22Rv1 (cell line): Measurements from ENCODE around the gene AURKAIP1.
A peak's percentile ranks its signal among the peaks of the same experiment; 100 is the strongest.

Experiments used
- H3K27ac ChIP-seq: fragments of 450-650 bp; 2 replicates; pipeline ENCODE4 v1.5.1; 2017
- ZFX ChIP-seq: fragments of 450-650 bp; IDR thresholded peaks from 2 replicates; pipeline ENCODE4 v1.6.1; 2017; ENCODE audit warnings: antibody characterized with exemption, borderline replicate concordance
- TF ChIP-seq, protein P1 (sequence below): fragments of 450-650 bp; IDR thresholded peaks from 2 replicates; pipeline ENCODE4 v1.5.1; 2017; ENCODE audit warnings: mild to moderate bottlenecking

The AURKAIP1 gene

DNA sequence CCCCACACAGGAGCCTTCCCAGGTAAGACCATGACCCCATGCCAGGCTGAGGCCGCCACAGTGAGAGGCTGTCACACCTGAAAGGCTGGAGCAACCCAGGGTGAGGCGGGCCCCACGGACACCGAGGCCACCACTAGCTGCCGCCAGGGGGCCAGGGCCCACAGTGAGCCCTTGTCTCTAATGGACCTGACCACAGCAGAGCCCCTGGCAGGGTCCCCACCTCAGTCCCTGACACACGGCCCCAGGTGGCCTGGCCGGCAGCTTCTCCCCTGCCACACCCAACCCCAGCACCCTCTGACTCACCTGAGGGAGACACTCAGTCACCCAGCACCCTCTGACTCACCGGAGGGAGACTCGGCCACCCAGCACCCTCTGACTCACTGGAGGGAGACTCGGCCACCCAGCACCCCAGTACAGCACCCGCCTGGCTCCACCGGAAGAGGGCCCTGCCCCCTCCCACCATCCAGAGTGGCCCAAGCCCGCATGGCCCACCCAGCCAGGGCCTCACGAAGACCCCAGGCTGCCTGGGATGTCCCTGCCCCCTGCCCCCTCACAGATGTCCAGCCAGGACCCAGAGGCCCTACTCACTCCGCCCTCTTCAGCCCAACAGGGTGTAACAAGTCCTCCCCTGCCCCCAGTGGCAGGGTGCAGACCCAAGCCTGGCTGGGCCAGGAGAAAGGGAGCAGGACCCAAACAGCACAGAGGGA is 30.2 kb downstream of the AURKAIP1 start:
- no peak overlapping the region for H3K27ac ChIP-seq
- no peak for TF ChIP-seq ZFX
- TF ChIP-seq, protein P1, sequence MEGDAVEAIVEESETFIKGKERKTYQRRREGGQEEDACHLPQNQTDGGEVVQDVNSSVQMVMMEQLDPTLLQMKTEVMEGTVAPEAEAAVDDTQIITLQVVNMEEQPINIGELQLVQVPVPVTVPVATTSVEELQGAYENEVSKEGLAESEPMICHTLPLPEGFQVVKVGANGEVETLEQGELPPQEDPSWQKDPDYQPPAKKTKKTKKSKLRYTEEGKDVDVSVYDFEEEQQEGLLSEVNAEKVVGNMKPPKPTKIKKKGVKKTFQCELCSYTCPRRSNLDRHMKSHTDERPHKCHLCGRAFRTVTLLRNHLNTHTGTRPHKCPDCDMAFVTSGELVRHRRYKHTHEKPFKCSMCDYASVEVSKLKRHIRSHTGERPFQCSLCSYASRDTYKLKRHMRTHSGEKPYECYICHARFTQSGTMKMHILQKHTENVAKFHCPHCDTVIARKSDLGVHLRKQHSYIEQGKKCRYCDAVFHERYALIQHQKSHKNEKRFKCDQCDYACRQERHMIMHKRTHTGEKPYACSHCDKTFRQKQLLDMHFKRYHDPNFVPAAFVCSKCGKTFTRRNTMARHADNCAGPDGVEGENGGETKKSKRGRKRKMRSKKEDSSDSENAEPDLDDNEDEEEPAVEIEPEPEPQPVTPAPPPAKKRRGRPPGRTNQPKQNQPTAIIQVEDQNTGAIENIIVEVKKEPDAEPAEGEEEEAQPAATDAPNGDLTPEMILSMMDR: peak; percentile 43

- TF ChIP-seq, protein P1: no peak
- no peak for TF ChIP-seq ZFX
- no peak overlapping the region for H3K27ac ChIP-seq
Observed at GRCh38 chr1:1343811-1344421, 31.1 kb downstream of the AURKAIP1 start.

- H3K27ac ChIP-seq: no peak overlapping the region
- TF ChIP-seq, protein P1: no peak
- no peak for TF ChIP-seq ZFX
Observed at GRCh38 chr1:1342584-1343115, 32.4 kb downstream of the AURKAIP1 start.

- no peak overlapping the region for H3K27ac ChIP-seq
- no peak for TF ChIP-seq ZFX
- TF ChIP-seq, protein P1: no peak
Observed at GRCh38 chr1:1342061-1342562, 32.9 kb downstream of the AURKAIP1 start.

- no peak overlapping the region for H3K27ac ChIP-seq
- TF ChIP-seq, protein P1: no peak
- TF ChIP-seq ZFX: no peak
Observed at GRCh38 chr1:1341549-1342021, 33.4 kb downstream of the AURKAIP1 start.

- no peak for TF ChIP-seq ZFX
- no peak overlapping the region for H3K27ac ChIP-seq
Observed at GRCh38 chr1:1340791-1341548, 34.0 kb downstream of the AURKAIP1 start.

DNA sequence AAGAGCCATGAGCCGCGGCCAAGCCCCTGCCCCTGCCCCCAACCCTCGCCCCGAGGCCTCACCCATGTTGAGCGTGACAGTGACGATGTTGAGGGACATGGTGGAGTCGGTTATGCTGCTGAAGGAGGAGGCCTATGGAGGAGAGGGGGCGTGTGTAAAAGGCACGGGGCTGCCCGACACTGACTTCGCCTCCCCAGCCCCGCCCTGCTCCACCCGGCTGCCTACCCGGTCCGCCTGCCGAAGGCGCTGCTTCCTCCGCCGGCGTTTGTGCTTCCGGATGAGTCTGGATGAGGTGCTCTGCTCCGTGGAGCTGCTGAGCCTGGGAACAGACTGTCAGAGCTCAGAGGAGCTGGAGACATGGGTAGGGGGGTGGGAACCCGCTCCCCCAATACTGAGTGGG is 34.8 kb downstream of the AURKAIP1 start:
- H3K27ac ChIP-seq: no peak overlapping the region
- TF ChIP-seq, protein P1: no peak
- no peak for TF ChIP-seq ZFX
